Inflammatory macrophage (primary cell): ENCODE results near the gene CLEC4M.
"Not testable (repeated sequence)": the region's sequence is repeated elsewhere in the genome, so short reads cannot be mapped to it uniquely, and the experiment has no call there.

Experiments
- DNase-seq, 2 donors: peaks; one replicate each; pipeline ENCODE4 v3.0.0-alpha.2; 2020 to 2022

The CLEC4M gene

GRCh38 chr19:7742575-7742974 is 20.5 kb upstream of the CLEC4M start:
- no peak for DNase-seq

- DNase-seq, result no peak
These were observed 20.1 kb upstream of the CLEC4M start for GRCh38 chr19:7742991-7743390.

- no peak for DNase-seq
These were observed 19.6 kb upstream of the CLEC4M start for GRCh38 chr19:7743425-7743841.

- DNase-seq, result peak; percentile 21 to 36
These were observed 18.8 kb upstream of the CLEC4M start for GRCh38 chr19:7744199-7744786.

GRCh38 chr19:7744871-7745650 is 18.0 kb upstream of the CLEC4M start:
- peak; percentile 20 to 50 for DNase-seq

GRCh38 chr19:7746306-7746705 is 16.7 kb upstream of the CLEC4M start:
- not testable (repeated sequence) for DNase-seq

GRCh38 chr19:7746903-7747884 is 15.8 kb upstream of the CLEC4M start, which contains the start of gene CD209:
TSS of gene CD209 (minus strand) at chr19:7747534. CDS start at chr19:7747511, 23 bp downstream.
- DNase-seq, result peak; percentile 80 to 83

GRCh38 chr19:7748171-7748570 is 14.9 kb upstream of the CLEC4M start:
- DNase-seq, result no peak

- peak in 1 of 2 donors; percentile 41 for DNase-seq
These were observed 14.3 kb upstream of the CLEC4M start for GRCh38 chr19:7748756-7749155.

GRCh38 chr19:7751157-7751783 is 11.8 kb upstream of the CLEC4M start:
- DNase-seq, result peak; percentile 76 to 86

- DNase-seq, result no peak
These were observed 6.8 kb upstream of the CLEC4M start for GRCh38 chr19:7756258-7756657.

- no peak for DNase-seq
These were observed 5.7 kb upstream of the CLEC4M start for GRCh38 chr19:7757358-7757757.

- peak in 1 of 2 donors; percentile 16 for DNase-seq
These were observed 3.9 kb upstream of the CLEC4M start for GRCh38 chr19:7759156-7759555.

- no peak for DNase-seq
These were observed 653 bp downstream of the CLEC4M start for GRCh38 chr19:7763696-7764095.

- not testable (repeated sequence) for DNase-seq
These were observed 1.1 kb downstream of the CLEC4M start for GRCh38 chr19:7764157-7764556.

GRCh38 chr19:7765043-7765442 is 2.0 kb downstream of the CLEC4M start:
- not testable (repeated sequence) for DNase-seq

- DNase-seq, result no peak
These were observed 3.5 kb downstream of the CLEC4M start for GRCh38 chr19:7766535-7766934.

GRCh38 chr19:7767487-7767886 is 4.4 kb downstream of the CLEC4M start:
- DNase-seq, result no peak

GRCh38 chr19:7769171-7769570 is 6.1 kb downstream of the CLEC4M start:
- DNase-seq, result no peak

GRCh38 chr19:7771072-7771471 is 8.0 kb downstream of the CLEC4M start:
- no peak for DNase-seq

- peak; percentile 54 to 75 for DNase-seq
These were observed 9.8 kb downstream of the CLEC4M start for GRCh38 chr19:7772752-7773291.

GRCh38 chr19:7773841-7774240 is 10.8 kb downstream of the CLEC4M start:
- DNase-seq, result no peak
